HG02798 (cell line): ENCODE data around the gene ARHGAP29.

Source experiments
- ATAC-seq: cut with Tn5 transposase; IDR thresholded peaks from one replicate; pipeline ENCODE4 v1.9.1; 2021; ENCODE audit warnings: mild to moderate bottlenecking; ENCODE audit not compliant: unreplicated experiment, poor library complexity

The ARHGAP29 gene

GRCh38 chr1:94260635-94261387 is 23.4 kb upstream of the ARHGAP29 start:
- no peak for ATAC-seq

- no peak for ATAC-seq
Observed at GRCh38 chr1:94259635-94260289, 22.4 kb upstream of the ARHGAP29 start.

GRCh38 chr1:94258873-94259331 is 21.5 kb upstream of the ARHGAP29 start:
- ATAC-seq = no peak

GRCh38 chr1:94257444-94257843 is 20.1 kb upstream of the ARHGAP29 start:
- no peak for ATAC-seq

- no peak for ATAC-seq
Observed at GRCh38 chr1:94255476-94255875, 18.1 kb upstream of the ARHGAP29 start.

GRCh38 chr1:94254073-94254810 is 16.9 kb upstream of the ARHGAP29 start:
- ATAC-seq = no peak

- no peak for ATAC-seq
Observed at GRCh38 chr1:94253456-94254017, 16.2 kb upstream of the ARHGAP29 start.

- ATAC-seq = no peak
Observed at GRCh38 chr1:94250341-94250740, 13.0 kb upstream of the ARHGAP29 start.

- no peak for ATAC-seq
Observed at GRCh38 chr1:94248956-94249688, 11.7 kb upstream of the ARHGAP29 start.

GRCh38 chr1:94247138-94248094 is 10.0 kb upstream of the ARHGAP29 start:
- peak; percentile 95 for ATAC-seq

- ATAC-seq = no peak
Observed at GRCh38 chr1:94246692-94247137, 9.3 kb upstream of the ARHGAP29 start.

- ATAC-seq = no peak
Observed at GRCh38 chr1:94245747-94246438, 8.5 kb upstream of the ARHGAP29 start.

GRCh38 chr1:94244816-94245215 is 7.4 kb upstream of the ARHGAP29 start:
- ATAC-seq = no peak

GRCh38 chr1:94243665-94244064 is 6.3 kb upstream of the ARHGAP29 start:
- no peak for ATAC-seq

- no peak for ATAC-seq
Observed at GRCh38 chr1:94240822-94241221, 3.4 kb upstream of the ARHGAP29 start.

GRCh38 chr1:94239796-94240195 is 2.4 kb upstream of the ARHGAP29 start:
- ATAC-seq = no peak

- no peak for ATAC-seq
Observed at GRCh38 chr1:94239051-94239450, 1.7 kb upstream of the ARHGAP29 start.

- ATAC-seq = peak; percentile 32
Observed at GRCh38 chr1:94236630-94237290, 624 bp downstream of the ARHGAP29 start.
